GM23248 (cell line): ENCODE measurements around the gene TBC1D22A. TPM values are rescaled to one million over a fixed set of nuclear protein-coding genes. Genes with fewer than 3 reads are reported as not detected.

ENCODE experiments used
- DNase-seq: peaks from one replicate; pipeline ENCODE4 v3.0.0-alpha.2; 2015
- H2AFZ ChIP-seq: fragments of 200-600 bp; sonication (generic); 2 replicates; pipeline ENCODE4 v1.6.1; 2016; ENCODE audit warnings: antibody characterized with exemption
- H3F3A ChIP-seq: fragments of 200-600 bp; sonication (generic); 2 replicates; pipeline ENCODE4 v1.6.1; 2016; ENCODE audit warnings: mild to moderate bottlenecking, antibody characterized with exemption, mixed run types; ENCODE audit not compliant: insufficient read depth
- H3K27ac ChIP-seq: fragments of 200-600 bp; sonication (generic); 2 replicates; pipeline ENCODE4 v1.5.1; 2016; ENCODE audit warnings: mild to moderate bottlenecking
- H3K27me3 ChIP-seq: fragments of 200-600 bp; sonication (generic); replicated peaks from 2 replicates; pipeline ENCODE4 v1.6.1; 2016; ENCODE audit warnings: mild to moderate bottlenecking; ENCODE audit not compliant: insufficient read depth
- H3K36me3 ChIP-seq: fragments of 200-600 bp; sonication (generic); 2 replicates; pipeline ENCODE4 v1.6.1; 2016; ENCODE audit warnings: low read depth, mild to moderate bottlenecking
- H3K4me1 ChIP-seq: fragments of 200-600 bp; sonication (generic); 2 replicates; pipeline ENCODE4 v1.6.1; 2016; ENCODE audit warnings: mild to moderate bottlenecking; ENCODE audit not compliant: insufficient read depth
- H3K4me2 ChIP-seq: fragments of 200-600 bp; sonication (generic); one replicate; pipeline ENCODE4 v1.6.1; 2016; ENCODE audit warnings: mild to moderate bottlenecking; ENCODE audit not compliant: unreplicated experiment
- H3K4me3 ChIP-seq: fragments of 200-600 bp; sonication (generic); 2 replicates; pipeline ENCODE4 v1.5.1; 2016; ENCODE audit warnings: mild to moderate bottlenecking
- H3K79me2 ChIP-seq: fragments of 200-600 bp; sonication (generic); 2 replicates; pipeline ENCODE4 v1.6.1; 2016; ENCODE audit warnings: mild to moderate bottlenecking; ENCODE audit not compliant: insufficient read depth
- H3K9ac ChIP-seq: fragments of 200-600 bp; sonication (generic); 2 replicates; pipeline ENCODE4 v1.6.1; 2016; ENCODE audit warnings: mild to moderate bottlenecking
- H3K9me2 ChIP-seq: fragments of 200-600 bp; sonication (generic); 2 replicates; pipeline ENCODE4 v1.6.1; 2016; ENCODE audit warnings: mixed run types, mild to moderate bottlenecking, moderate library complexity; ENCODE audit not compliant: insufficient read depth
- H3K9me3 ChIP-seq: fragments of 200-600 bp; sonication (generic); one replicate; pipeline ENCODE4 v1.6.1; 2017; ENCODE audit warnings: low read depth
- H4K20me1 ChIP-seq: fragments of 200-600 bp; sonication (generic); 2 replicates; pipeline ENCODE4 v1.6.0; 2016; ENCODE audit not compliant: insufficient read depth
- EZH2 ChIP-seq: fragments of 200-600 bp; sonication (generic); IDR thresholded peaks from 2 replicates; pipeline ENCODE4 v1.6.1; 2018; ENCODE audit warnings: antibody characterized with exemption, mild to moderate bottlenecking; ENCODE audit not compliant: insufficient read depth, poor library complexity, severe bottlenecking
- EZH2phosphoT487 ChIP-seq: fragments of 200-600 bp; sonication (generic); IDR thresholded peaks from 2 replicates; pipeline ENCODE4 v1.6.1; 2018; ENCODE audit warnings: antibody characterized with exemption, moderate library complexity, mild to moderate bottlenecking, low read depth; ENCODE audit not compliant: insufficient read depth
- WGBS, 2 experiments: methylation state at CpG; one replicate each; pipeline ENCODE4 v1.1.6; 2015 to 2017; ENCODE audit warnings: low lambda C conversion rate in 2 of 2, low coverage in 1 of 2; ENCODE audit errors: missing lambda C conversion rate in 2 of 2; 5-methylcytosine and 5-hydroxymethylcytosine counted together
- in situ Hi-C: fragments of 300-500 bp; cut with MboI; formaldehyde crosslinking; loops from 2 replicates; pipeline ENCODE4 v1.15.0; 2020
- polyA plus RNA-seq: library from polyadenylated mRNA; unstranded; fragments of >200 nt; fragmentation: Nextera tagmentation; extraction: Ambion mirVana; gene quantifications from 2 replicates; pipeline ENCODE4 v1.2.1, GENCODE V29; 2016
- total RNA-seq: library from RNA; depleted of rRNA; stranded (reverse); fragments of >200 nt; shearing (Covaris generic); gene quantifications from 2 replicates; pipeline ENCODE4 v1.2.3, GENCODE V29; 2014

The TBC1D22A gene
- total and polyA plus RNA-seq, 2 experiments from 2014 or later, result 12.3 to 16.9 TPM

DNA sequence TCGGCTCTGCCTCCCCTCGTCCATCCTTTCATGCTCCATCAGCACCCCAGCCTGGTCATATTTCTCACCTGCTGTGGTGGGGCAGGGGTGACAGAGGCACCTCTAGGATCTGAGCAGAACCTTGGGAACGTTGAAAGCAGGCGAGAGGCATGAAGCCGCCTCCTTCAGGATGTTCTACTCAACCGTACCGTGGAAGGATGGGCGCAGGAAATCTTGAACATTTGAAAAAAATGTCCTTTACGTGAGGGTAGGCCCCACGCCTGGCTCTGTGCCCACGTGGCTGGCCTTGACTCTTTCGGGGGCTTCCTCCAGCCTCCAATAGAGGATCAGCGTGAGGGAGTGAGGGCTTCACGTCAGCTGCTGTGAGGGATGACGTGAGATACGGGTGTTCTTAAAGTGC, 90.7 kb downstream of the TBC1D22A start:
- no peaks in the 10 kb centered on the region for H3K27me3 ChIP-seq
- no peak overlapping the region for H3K27ac ChIP-seq
- no peaks in the 10 kb centered on the region for H3K4me1 ChIP-seq
- H4K20me1 ChIP-seq, result 0 out of 2 replicates have a peak, but pooled peaks cover 9% of the 10 kb centered on the region
- no peak overlapping the region for H3K4me2 ChIP-seq
- TF ChIP-seq EZH2 (no peak), EZH2phosphoT487 (no peak)
- no peak for DNase-seq
- in situ Hi-C loops, result no loop called here
- no peaks in the 10 kb centered on the region for H3K9me2 ChIP-seq
- 93 to 94% methylated on average over 16 of the region's 16 CpGs for WGBS, 2 experiments
- H2AFZ ChIP-seq, result no peak overlapping the region
- no peak overlapping the region for H3K9ac ChIP-seq
- H3F3A ChIP-seq, result 0 out of 2 replicates have a peak, but pooled peaks cover 2% of the 10 kb centered on the region
- no peaks in the 10 kb centered on the region for H3K9me3 ChIP-seq
- no peaks in the 10 kb centered on the region for H3K36me3 ChIP-seq
- H3K4me3 ChIP-seq, result no peak overlapping the region
- peaks cover 37% of the 10 kb centered on the region for H3K79me2 ChIP-seq

DNA sequence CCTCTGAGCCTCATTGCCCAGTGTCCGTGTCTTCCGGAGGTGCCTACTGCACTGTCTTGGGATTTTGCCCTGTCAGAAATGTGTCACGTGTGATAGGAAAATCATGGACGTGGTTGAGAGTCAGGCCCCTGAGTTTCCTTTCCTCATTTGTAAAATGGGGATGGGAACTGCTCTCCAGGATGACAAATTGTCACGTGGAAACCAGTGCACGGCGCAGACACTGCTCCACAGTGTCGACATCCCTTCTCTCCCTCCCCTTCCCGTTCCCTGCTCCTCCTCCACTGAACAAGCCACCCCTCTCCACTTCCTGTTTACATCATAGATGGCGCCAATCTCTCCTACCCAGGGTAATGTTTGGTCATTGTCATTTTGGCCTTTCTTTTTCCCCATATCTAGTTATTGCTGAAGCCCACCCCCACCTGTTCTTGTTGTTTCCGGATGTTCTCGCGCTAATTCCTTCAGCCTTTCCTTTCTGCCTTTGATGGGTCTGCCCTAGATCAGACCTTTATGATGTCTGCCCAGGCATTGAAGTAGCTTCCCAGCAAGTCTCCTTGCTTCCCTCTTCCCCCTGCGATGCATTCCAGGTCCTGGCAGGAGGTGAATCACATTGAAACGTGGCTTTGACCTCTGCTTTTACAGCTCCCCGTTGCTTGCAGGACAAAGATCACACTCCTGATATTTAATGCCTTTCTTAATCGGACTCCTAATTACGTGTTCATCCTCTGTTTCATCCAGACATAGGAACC, 91.8 kb downstream of the TBC1D22A start:
- Histone ChIP-seq H3K4me3 (no peak overlapping the region), H4K20me1 (0 out of 2 replicates have a peak, but pooled peaks cover 9% of the 10 kb centered on the region), H3F3A (no peaks in the 10 kb centered on the region), H3K79me2 (peaks cover 34% of the 10 kb centered on the region), H3K36me3 (no peaks in the 10 kb centered on the region), H3K4me2 (no peak overlapping the region), H3K9me3 (no peaks in the 10 kb centered on the region), H3K9ac (no peak overlapping the region), H3K4me1 (no peaks in the 10 kb centered on the region), H2AFZ (no peak overlapping the region), H3K27me3 (no peaks in the 10 kb centered on the region), H3K27ac (no peak overlapping the region), H3K9me2 (no peaks in the 10 kb centered on the region)
- DNase-seq, result no peak
- no peak for TF ChIP-seq EZH2phosphoT487
- no peak for TF ChIP-seq EZH2
- in situ Hi-C loops, result no loop called here
- WGBS, 2 experiments, result 93 to 94% methylated on average over 18 of the region's 18 CpGs

DNA sequence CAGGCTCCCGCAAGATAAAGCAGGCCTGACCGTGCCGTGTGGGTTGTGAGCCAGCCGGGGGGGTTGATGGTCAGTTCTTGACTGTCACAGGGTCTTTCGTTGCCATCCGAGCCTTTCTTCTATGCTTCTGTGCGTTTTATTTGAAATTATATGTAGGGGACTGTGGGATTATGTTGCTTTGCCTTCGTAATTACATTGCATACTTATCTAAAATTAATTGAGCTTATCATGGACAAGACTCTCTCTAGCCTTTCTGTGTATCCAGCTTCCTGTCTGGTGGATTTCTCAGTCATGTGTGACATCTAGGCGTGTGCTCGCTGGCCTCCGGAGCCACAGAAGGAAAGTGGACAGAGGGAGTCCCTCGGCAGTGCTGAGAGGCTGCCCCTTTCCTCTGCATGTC, 93.2 kb downstream of the TBC1D22A start:
- H3K27ac ChIP-seq, result no peak overlapping the region
- no peaks in the 10 kb centered on the region for H3F3A ChIP-seq
- H3K27me3 ChIP-seq, result no peaks in the 10 kb centered on the region
- no peaks in the 10 kb centered on the region for H3K9me2 ChIP-seq
- H3K4me1 ChIP-seq, result no peaks in the 10 kb centered on the region
- in situ Hi-C loops, result no loop called here
- WGBS, 2 experiments, result 93 to 97% methylated on average over 12 of the region's 12 CpGs
- H3K4me2 ChIP-seq, result no peak overlapping the region
- DNase-seq, result no peak
- no peak overlapping the region for H3K9ac ChIP-seq
- H3K79me2 ChIP-seq, result peaks cover 25% of the 10 kb centered on the region
- no peaks in the 10 kb centered on the region for H3K9me3 ChIP-seq
- TF ChIP-seq EZH2phosphoT487 (no peak), EZH2 (no peak)
- H4K20me1 ChIP-seq, result no peaks in the 10 kb centered on the region
- no peak overlapping the region for H2AFZ ChIP-seq
- H3K4me3 ChIP-seq, result no peak overlapping the region
- no peaks in the 10 kb centered on the region for H3K36me3 ChIP-seq

DNA sequence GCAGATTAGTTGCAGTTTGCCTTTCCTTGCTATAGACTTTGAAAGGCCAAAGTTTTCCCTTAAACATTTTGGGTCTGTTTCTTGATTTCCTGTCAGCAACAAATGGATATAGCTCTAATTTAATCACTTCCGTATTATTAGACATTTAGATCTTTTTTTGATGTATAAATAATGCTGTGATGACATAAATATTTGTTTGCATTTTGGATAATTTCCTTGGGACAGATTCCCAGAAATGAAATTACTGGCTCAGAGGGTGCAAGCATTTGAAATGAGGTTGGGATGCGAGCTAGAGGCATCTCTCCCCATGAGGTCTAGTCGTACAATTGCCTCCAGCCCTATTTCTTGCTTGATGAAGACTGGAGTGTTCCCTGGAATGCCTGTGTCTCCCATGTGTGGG, 94.2 kb downstream of the TBC1D22A start:
- no peaks in the 10 kb centered on the region for H3K9me3 ChIP-seq
- H3F3A ChIP-seq, result no peaks in the 10 kb centered on the region
- H3K27me3 ChIP-seq, result no peaks in the 10 kb centered on the region
- H3K9me2 ChIP-seq, result no peaks in the 10 kb centered on the region
- H3K4me2 ChIP-seq, result no peak overlapping the region
- H2AFZ ChIP-seq, result no peak overlapping the region
- no peak overlapping the region for H3K27ac ChIP-seq
- no peak overlapping the region for H3K9ac ChIP-seq
- TF ChIP-seq EZH2, result no peak
- TF ChIP-seq EZH2phosphoT487, result no peak
- no peak for DNase-seq
- H3K79me2 ChIP-seq, result peaks cover 24% of the 10 kb centered on the region
- H3K36me3 ChIP-seq, result no peaks in the 10 kb centered on the region
- in situ Hi-C loops, result no loop called here
- no peaks in the 10 kb centered on the region for H3K4me1 ChIP-seq
- 96 to 98% methylated on average over 3 of the region's 3 CpGs for WGBS, 2 experiments
- H4K20me1 ChIP-seq, result no peaks in the 10 kb centered on the region
- no peak overlapping the region for H3K4me3 ChIP-seq
